HG02763 (cell line): ENCODE data around the gene IFI16.
"Not testable (repeated sequence)": the region's sequence is repeated elsewhere in the genome, so short reads cannot be mapped to it uniquely, and the experiment has no call there.

Experiments
- ATAC-seq: cut with Tn5 transposase; IDR thresholded peaks from one replicate; pipeline ENCODE4 v1.9.1; 2021; ENCODE audit warnings: mild to moderate bottlenecking, moderate library complexity; ENCODE audit not compliant: unreplicated experiment

The IFI16 gene

GRCh38 chr1:159006210-159006807 is 3.4 kb upstream of the IFI16 start:
- not testable (repeated sequence) for ATAC-seq

DNA sequence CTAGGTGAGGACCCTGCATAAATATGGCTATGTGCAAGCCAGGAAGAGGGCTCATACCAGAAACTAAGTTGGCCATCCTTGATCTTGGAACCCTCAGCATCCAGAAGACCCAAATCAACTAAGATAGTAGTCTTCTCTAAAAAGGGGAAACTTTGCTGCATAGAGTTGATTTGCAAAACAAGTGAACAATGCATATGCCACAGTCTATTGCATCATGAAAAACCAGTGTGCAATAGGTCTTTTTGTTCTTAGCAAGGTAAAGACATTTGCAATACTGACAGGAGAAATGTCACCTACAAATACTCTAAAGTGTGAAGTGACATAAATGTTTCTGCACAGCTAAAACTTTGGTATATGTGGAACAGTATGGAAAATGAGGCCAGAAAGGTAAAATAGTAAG is 2.0 kb upstream of the IFI16 start:
- ATAC-seq: no peak

- peak; percentile 62 for ATAC-seq
Observed at GRCh38 chr1:159008744-159009188, 941 bp upstream of the IFI16 start.

GRCh38 chr1:159009287-159009686 is 420 bp upstream of the IFI16 start:
- no peak for ATAC-seq

GRCh38 chr1:159010391-159010790 is 684 bp downstream of the IFI16 start:
- ATAC-seq: no peak

GRCh38 chr1:159011001-159011400 is 1.3 kb downstream of the IFI16 start:
- ATAC-seq: not testable (repeated sequence)

- no peak for ATAC-seq
Observed at GRCh38 chr1:159011751-159012150, 2.0 kb downstream of the IFI16 start.

- no peak for ATAC-seq
Observed at GRCh38 chr1:159012495-159012894, 2.8 kb downstream of the IFI16 start.

GRCh38 chr1:159014003-159014571 is 4.4 kb downstream of the IFI16 start:
- ATAC-seq: no peak

- no peak for ATAC-seq
Observed at GRCh38 chr1:159014851-159015250, 5.1 kb downstream of the IFI16 start.

GRCh38 chr1:159015440-159015909 is 5.8 kb downstream of the IFI16 start:
- peak; percentile 94 for ATAC-seq

DNA sequence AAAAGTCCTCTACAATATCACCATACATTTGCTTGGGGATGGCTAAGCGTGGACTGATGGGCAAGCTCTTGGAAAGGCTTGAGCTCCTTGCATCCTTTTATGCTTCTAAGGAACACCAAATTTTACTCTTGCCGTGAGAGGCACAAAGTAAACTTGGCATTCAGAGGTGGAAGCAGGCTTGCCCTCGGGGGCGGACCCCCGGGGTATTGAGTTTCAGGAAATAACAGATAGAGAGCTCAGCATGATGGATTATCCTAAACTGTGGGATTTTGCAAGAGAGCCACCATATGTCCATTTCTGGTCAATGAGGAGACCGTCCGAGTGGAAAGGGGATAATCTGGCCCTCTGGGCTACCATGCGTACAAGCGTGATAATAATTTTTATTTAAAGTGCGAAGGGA is 14.0 kb downstream of the IFI16 start:
- no peak for ATAC-seq

DNA sequence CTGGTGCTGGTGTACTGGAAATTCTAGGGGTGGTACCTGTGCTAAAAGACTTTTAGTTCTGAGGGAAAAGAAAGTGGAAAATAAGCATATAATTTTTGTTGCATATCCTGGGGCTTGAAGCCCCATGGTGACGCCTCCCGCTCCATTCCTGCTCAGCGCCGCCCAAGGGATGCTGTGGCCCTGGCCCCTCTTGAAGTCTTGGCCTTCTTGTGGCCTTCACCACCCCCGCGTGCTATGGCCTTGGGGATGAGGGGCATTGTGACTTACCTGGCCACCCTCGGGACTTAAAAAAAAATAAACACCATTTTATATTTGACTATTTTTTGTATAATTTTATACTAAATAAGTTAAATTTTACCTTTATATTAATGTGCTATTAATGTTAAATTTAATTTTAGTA is 15.3 kb downstream of the IFI16 start:
- no peak for ATAC-seq

- ATAC-seq: not testable (repeated sequence)
Observed at GRCh38 chr1:159026841-159027240, 17.1 kb downstream of the IFI16 start.

DNA sequence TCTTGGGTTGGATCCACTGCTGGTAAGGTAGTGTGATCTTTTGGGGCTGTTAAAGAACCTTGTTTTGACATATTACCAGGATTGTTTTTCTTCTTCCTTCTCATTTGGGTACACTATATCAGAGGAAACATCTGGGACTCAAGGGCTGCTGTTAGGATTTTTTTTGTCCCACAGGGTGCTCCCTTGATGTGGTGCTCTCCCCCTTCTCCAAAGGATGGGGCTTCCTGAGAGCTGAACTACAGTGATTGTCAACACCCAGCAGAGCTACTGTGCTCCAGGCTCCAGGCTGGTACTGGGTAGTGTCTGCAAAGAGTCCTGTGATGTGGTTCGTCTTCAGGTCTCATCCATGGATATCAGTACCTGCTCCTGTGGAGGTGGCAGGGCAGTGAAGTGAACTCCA is 20.6 kb downstream of the IFI16 start:
- ATAC-seq: no peak

- ATAC-seq: no peak
Observed at GRCh38 chr1:159030877-159031447, 21.3 kb downstream of the IFI16 start.

DNA sequence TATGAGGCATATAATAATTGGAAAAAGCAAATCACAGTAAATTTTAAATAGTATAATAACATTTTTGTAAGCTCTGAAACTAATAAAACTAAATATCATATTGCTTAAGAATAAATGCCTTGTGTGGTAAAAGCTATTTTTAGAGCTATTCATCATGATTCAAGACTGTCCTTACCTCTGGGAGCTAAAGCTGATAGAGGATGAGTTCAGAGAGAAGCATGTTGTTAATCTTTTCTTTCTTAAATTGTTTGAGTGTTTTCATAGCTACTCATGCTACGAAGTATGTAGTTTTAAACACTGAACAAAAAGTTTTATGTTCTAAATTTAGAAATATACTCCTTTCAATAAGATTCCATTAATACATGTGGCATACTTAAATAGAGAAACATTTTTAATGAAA is 30.5 kb downstream of the IFI16 start:
- no peak for ATAC-seq

DNA sequence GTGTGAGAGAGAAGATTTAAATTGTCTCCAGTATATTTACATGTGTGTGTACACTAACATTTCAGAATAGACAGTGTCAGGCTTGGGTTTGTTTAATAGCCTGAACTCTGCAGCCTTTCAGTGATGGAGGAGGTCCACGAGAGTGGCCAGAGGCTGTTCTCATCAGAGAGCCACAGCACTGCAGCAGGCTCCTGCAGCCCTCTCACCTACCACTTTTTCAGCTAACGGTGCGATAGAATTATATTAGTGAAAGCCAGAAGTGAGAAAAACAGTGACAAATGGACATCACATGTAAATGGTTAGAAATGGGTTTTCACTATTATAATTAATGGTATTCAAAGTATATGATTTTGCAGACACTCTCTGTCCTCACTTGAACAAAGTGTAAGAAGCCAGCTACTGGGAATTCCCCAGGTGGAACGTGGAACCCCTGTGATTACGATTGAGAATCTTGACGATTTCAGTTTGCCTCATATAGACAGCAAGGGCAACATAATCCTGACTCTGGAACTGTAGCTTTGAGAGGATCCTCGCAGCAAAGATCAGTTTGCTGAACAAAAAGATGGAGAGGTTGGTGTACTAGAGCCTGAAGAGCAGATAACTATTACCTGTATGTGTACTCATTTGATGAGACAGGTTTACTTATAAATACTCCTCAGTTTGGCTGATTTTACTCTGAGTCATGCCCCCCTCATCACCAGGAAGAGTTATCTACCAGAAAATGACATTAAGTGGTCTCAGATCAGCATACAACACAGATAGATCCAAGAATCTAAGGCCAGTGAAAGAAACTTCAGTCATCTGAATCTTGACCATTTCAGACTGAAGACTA is 31.4 kb downstream of the IFI16 start:
- ATAC-seq: no peak

DNA sequence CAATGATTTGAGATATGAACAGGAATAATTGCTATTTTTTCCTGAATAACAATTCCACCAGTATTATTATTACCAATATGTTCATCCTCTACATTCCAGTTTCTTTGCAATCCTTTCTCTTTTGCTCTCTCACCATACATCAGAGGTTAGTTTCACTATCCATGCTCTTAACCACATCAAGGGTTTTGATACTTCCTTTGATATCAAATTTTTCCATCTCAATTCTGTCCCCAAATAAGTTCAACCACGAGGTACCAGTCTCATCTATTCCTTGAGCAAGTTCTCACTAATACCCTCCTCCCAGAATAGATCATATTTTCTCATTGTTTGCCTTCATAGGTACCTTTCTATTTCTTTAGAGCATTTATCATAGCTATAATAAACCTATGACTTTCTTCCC is 36.8 kb downstream of the IFI16 start:
- not testable (repeated sequence) for ATAC-seq

GRCh38 chr1:159051436-159051835 is 41.7 kb downstream of the IFI16 start:
- ATAC-seq: no peak

GRCh38 chr1:159054427-159054826 is 44.7 kb downstream of the IFI16 start:
- ATAC-seq: no peak
